Activated CD8-positive, alpha-beta memory T cell treated with anti-CD3 and anti-CD28 coated beads, Interleukin-2, amount 50 U/mL, for 1 hour (primary cell): ENCODE measurements around the gene RADIL.

Experiments used
- DNase-seq: peaks from one replicate; pipeline ENCODE4 v3.0.0-alpha.2; 2020; ENCODE audit errors: extremely low read depth

The RADIL gene

GRCh38 chr7:4792537-4793126 lies 90.9 kb downstream of the RADIL start:
- DNase-seq = no peak

- peak; percentile 58 for DNase-seq
Observed at GRCh38 chr7:4791738-4792536, 91.6 kb downstream of the RADIL start.

GRCh38 chr7:4791101-4791737 lies 92.3 kb downstream of the RADIL start:
- DNase-seq = no peak

- no peak for DNase-seq
Observed at GRCh38 chr7:4790516-4790991, 93.0 kb downstream of the RADIL start.

GRCh38 chr7:4790078-4790465 lies 93.4 kb downstream of the RADIL start:
- no peak for DNase-seq

GRCh38 chr7:4789194-4790077 lies 94.1 kb downstream of the RADIL start:
- no peak for DNase-seq

- no peak for DNase-seq
Observed at GRCh38 chr7:4788627-4789189, 94.8 kb downstream of the RADIL start.

GRCh38 chr7:4787947-4788626 lies 95.4 kb downstream of the RADIL start:
- DNase-seq = no peak

GRCh38 chr7:4787541-4787940 lies 96.0 kb downstream of the RADIL start:
- no peak for DNase-seq

- no peak for DNase-seq
Observed at GRCh38 chr7:4786015-4786414, 97.5 kb downstream of the RADIL start.

GRCh38 chr7:4785371-4785770 lies 98.1 kb downstream of the RADIL start:
- DNase-seq = no peak

- DNase-seq = no peak
Observed at GRCh38 chr7:4784799-4785198, 98.7 kb downstream of the RADIL start.

GRCh38 chr7:4783762-4784351 lies 99.7 kb downstream of the RADIL start:
- DNase-seq = no peak

GRCh38 chr7:4783292-4783652 lies 100.2 kb downstream of the RADIL start:
- DNase-seq = no peak

GRCh38 chr7:4782333-4783291 lies 100.9 kb downstream of the RADIL start:
- DNase-seq = no peak

GRCh38 chr7:4781366-4782069 lies 102.0 kb downstream of the RADIL start:
- DNase-seq = no peak

GRCh38 chr7:4779118-4779517 lies 104.4 kb downstream of the RADIL start:
- DNase-seq = no peak

GRCh38 chr7:4775848-4776623 lies 107.5 kb downstream of the RADIL start:
- no peak for DNase-seq
